GM19463 (cell line): Measurements from ENCODE around the gene TTF1.

Experiments used
- ATAC-seq: cut with Tn5 transposase; IDR thresholded peaks from one replicate; pipeline ENCODE4 v1.9.1; 2021; ENCODE audit warnings: mild to moderate bottlenecking, moderate library complexity; ENCODE audit not compliant: unreplicated experiment

TTF1 gene

GRCh38 chr9:132367613-132368313 lies 38.9 kb downstream of the TTF1 start:
- no peak for ATAC-seq

- no peak for ATAC-seq
Measured at GRCh38 chr9:132366481-132366880, 40.2 kb downstream of the TTF1 start.

DNA sequence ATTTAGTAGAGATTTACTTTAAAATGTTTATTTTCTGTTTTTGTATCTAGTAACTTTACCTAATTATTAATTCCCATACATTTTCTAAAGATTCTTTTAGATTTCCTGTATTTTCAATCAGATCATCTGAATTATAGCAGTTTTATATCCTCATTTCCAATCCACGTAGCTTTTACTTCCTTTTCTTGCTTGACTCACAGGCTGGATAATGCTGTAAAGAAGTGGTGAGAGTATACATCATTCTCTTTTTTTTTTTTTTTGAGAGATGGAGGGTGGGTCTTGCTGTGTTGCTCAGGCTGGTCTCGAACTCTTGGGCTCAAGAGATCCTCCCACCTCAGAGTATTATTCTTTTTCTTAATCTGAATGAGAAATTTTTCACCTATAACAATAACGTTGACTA lies 40.7 kb downstream of the TTF1 start:
- ATAC-seq: no peak

GRCh38 chr9:132364068-132364467 lies 42.6 kb downstream of the TTF1 start:
- no peak for ATAC-seq

GRCh38 chr9:132357764-132358163 lies 48.9 kb downstream of the TTF1 start:
- ATAC-seq: no peak

- ATAC-seq: no peak
Measured at GRCh38 chr9:132356324-132356924, 50.2 kb downstream of the TTF1 start.

DNA sequence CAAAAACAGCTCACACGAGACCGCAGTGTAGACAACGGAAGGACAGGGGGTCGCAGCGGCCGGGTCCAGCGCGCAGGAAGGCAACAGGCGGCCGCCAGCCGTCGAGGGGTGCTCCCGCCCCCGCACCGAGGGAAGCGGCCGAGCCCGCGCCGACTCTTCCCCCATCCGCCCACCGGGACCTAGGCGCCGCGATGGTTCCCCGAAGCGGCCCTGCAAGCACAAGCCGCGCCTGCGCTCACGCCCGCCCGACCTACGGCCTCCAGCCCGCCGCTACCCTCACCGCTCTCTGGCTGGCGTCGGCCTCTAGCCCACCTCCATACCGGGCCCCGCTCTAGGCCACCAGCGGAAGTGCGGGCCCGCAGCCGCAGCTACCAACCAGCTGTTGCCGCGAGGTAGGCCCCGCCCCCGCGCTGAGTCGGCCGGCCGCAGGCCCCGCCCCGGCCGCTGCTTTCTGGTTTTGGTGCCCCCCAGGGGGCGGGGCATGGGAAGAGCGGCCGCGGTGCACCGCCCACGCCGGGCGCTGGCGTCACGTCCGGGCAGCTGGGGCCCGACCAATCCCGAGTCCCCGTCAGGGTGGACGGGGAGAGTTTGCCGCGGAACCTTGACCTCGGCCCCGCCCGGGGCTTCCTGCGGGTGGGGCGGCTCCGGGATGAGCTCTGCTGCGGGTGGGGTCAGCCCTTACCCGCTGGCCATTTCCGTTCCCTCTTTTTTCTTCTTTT lies 51.8 kb downstream of the TTF1 start, which contains the start of gene SETX:
Gene SETX, minus strand, starts transcription at position 350 of the 719 bp plus-strand sequence. CDS start 5,558 bp downstream, outside the sequence.
- peak; percentile 87 for ATAC-seq

GRCh38 chr9:132351404-132352045 lies 55.1 kb downstream of the TTF1 start:
- ATAC-seq: no peak

GRCh38 chr9:132350861-132351315 lies 55.8 kb downstream of the TTF1 start:
- ATAC-seq: no peak

GRCh38 chr9:132348676-132349075 lies 58.0 kb downstream of the TTF1 start:
- no peak for ATAC-seq

DNA sequence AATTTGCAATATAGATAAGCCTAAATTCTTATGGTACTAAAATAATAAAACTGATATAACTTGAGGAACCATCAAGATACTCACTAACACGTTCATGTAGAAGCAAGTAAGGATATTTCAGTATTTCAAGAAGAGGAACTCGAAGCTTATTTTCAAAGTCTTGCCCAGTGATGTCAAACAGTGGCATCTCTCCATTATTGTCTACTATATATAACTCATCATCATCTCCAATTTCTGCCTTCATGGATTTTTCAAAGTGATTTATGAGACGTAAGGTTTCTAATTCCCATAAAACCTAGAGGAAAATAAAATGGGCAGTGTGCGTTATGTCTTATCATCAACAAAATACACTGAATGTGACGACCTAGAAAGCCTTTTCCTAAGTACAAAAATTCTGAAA lies 60.5 kb downstream of the TTF1 start:
- no peak for ATAC-seq

- no peak for ATAC-seq
Measured at GRCh38 chr9:132341177-132341840, 65.3 kb downstream of the TTF1 start.

GRCh38 chr9:132334364-132334763 lies 72.3 kb downstream of the TTF1 start:
- no peak for ATAC-seq

GRCh38 chr9:132333556-132333955 lies 73.1 kb downstream of the TTF1 start:
- ATAC-seq: no peak

DNA sequence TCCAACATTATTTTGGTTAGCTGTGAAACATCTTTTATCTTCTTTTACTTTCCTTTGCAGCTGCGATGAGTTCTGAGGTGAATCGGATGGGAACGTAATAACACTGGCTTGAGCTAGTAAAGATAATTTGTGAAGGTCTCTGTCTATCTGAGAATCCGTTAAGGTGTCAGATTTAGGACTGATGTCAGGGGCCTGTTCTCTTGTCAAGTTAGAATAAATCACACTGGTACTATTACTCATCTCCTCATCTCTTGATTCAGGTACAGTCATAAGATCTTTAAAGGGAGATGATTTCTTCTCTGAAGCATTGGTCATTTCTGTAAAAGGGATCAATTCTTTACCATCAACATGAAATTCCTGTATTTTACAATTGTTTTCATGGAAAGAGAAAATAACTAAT lies 78.1 kb downstream of the TTF1 start:
- ATAC-seq: no peak

DNA sequence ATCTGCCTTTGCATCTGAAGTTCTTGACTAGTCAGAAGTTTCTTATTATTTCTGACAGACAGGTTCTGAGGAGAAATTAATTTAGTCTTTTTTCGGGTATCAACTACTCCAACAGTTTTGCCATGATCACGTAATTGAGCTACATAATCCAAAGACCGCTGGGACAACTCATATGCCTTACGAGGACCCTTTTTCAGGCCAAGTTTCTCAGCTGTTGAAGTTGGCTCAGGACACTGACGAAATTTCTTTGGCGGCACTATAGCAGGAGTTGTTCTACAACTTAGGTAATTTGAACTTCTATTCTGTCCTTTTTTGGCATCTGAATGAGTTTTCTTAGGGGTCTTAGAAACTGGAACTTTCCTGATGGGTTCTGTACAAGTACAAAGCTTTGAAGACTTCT lies 79.1 kb downstream of the TTF1 start:
- ATAC-seq: no peak
